HCT116 (cell line): ENCODE results near the gene RASL10A. TPM values are rescaled to one million over a fixed set of nuclear protein-coding genes. Genes with fewer than 3 reads are reported as not detected.

Experiments used
- ATAC-seq: fragments of 200-7000 bp; cut with Tn5 transposase; 2 replicates; pipeline ENCODE4 v1.9.1; 2020; ENCODE audit warnings: mild to moderate bottlenecking, moderate library complexity
- BruUV-seq: library from RNA; stranded (reverse); fragments of 400-500 nt; replicated peaks from 2 replicates; lab custom pipeline; 2021; lab: Mats Ljungman, UMichigan
- CTCF ChIA-PET: fragments of 300-600 bp; sonication (Branson Sonifier 250); formaldehyde crosslinking; loops from one replicate; lab custom pipeline; 2021; ENCODE audit warnings: antibody characterized with exemption; lab: Charles Lee
- POLR2A ChIA-PET: fragments of 300-600, 350-600 bp; sonication (Branson Sonifier 250); formaldehyde crosslinking; loops from one replicate; lab custom pipeline; 2021; ENCODE audit warnings: antibody characterized with exemption; lab: Charles Lee
- RAD21 ChIA-PET, 2 experiments: fragments of 300-600 bp; sonication (Branson Sonifier 250); formaldehyde crosslinking; loops; one replicate each; lab custom pipeline; 2023; ENCODE audit warnings: low total read pairs in 2 of 2; ENCODE audit not compliant: uncharacterized antibody in 2 of 2, unreplicated experiment in 2 of 2, low non-redundant PET in 1 of 2; lab: Charles Lee
- DNase-seq: peaks from one replicate; pipeline ENCODE4 v3.0.0-alpha.2; 2010; ENCODE audit warnings: low read depth, low spot score
- H2AFZ ChIP-seq: fragments of 200-600 bp; shearing (Covaris generic), sonication (generic); 2 replicates; pipeline ENCODE4 v1.6.1; 2017; ENCODE audit warnings: low read depth, mixed run types, mixed read lengths, antibody characterized with exemption, low read length; ENCODE audit not compliant: poor library complexity, severe bottlenecking
- H3K27ac ChIP-seq: 2 replicates; pipeline ENCODE4 v1.5.1; 2012; ENCODE audit warnings: low read depth, low read length
- H3K27me3 ChIP-seq: fragments of 200-600 bp; sonication (generic); 2 replicates; pipeline ENCODE4 v1.6.1; 2016; ENCODE audit warnings: mixed run types, low read length, mixed read lengths; ENCODE audit not compliant: insufficient read depth
- H3K36me3 ChIP-seq, 2 experiments: fragments of 200-500 bp in 1 of 2; fragments of 200-600 bp in 1 of 2; sonication (Bioruptor generic) in 1 of 2; sonication (generic) in 1 of 2; 2 replicates each; pipeline versions ENCODE4 v1.5.1 to v1.6.1; 2014 to 2016; ENCODE audit warnings: low read length in 2 of 2, inconsistent platforms in 1 of 2, mixed read lengths in 1 of 2, mixed run types in 1 of 2; ENCODE audit not compliant: insufficient read depth in 2 of 2, control insufficient read depth in 1 of 2
- H3K4me1 ChIP-seq, 2 experiments: fragments of 200-600 bp in 1 of 2; sonication (generic) in 1 of 2; 2 replicates each; pipeline versions ENCODE4 v1.5.1 to v1.6.1; 2012 to 2017; ENCODE audit warnings: low read length in 2 of 2, inconsistent platforms in 1 of 2, mild to moderate bottlenecking in 1 of 2, mixed read lengths in 1 of 2, mixed run types in 1 of 2, moderate library complexity in 1 of 2; ENCODE audit not compliant: insufficient read depth in 2 of 2, control insufficient read depth in 1 of 2
- H3K4me2 ChIP-seq: fragments of 200-600 bp; sonication (generic); 2 replicates; pipeline ENCODE4 v1.6.1; 2017; ENCODE audit warnings: mixed run types, low read length, mixed read lengths
- H3K4me3 ChIP-seq, 2 experiments: fragments of 200-600 bp in 1 of 2; sonication (generic) in 1 of 2; replicated peaks in 1 of 2; 2 replicates each; pipeline ENCODE4 v1.5.1; 2011 to 2016; ENCODE audit warnings: low read length in 2 of 2, control low read depth in 1 of 2, low read depth in 1 of 2, mild to moderate bottlenecking in 1 of 2, mixed read lengths in 1 of 2, mixed run types in 1 of 2
- H3K79me2 ChIP-seq: fragments of 200-600 bp; sonication (generic); 2 replicates; pipeline ENCODE4 v1.6.1; 2017; ENCODE audit warnings: mild to moderate bottlenecking, mixed run types, low read length, moderate library complexity, mixed read lengths; ENCODE audit not compliant: insufficient read depth
- H3K9ac ChIP-seq: fragments of 200-600 bp; sonication (generic); 2 replicates; pipeline ENCODE4 v1.6.1; 2016; ENCODE audit warnings: low read length, mixed read lengths
- H3K9me2 ChIP-seq: fragments of 200-600 bp; sonication (generic), shearing (Covaris generic); 2 replicates; pipeline ENCODE4 v1.6.1; 2017; ENCODE audit warnings: mixed run types, mild to moderate bottlenecking, moderate library complexity; ENCODE audit not compliant: insufficient read depth
- H3K9me3 ChIP-seq, 2 experiments: fragments of 200-500 bp in 1 of 2; fragments of 200-600 bp in 1 of 2; sonication (Bioruptor generic) in 1 of 2; sonication (generic) in 1 of 2; 2 replicates each; pipeline ENCODE4 v1.6.1; 2014 to 2017; ENCODE audit warnings: low read length in 2 of 2, mixed read lengths in 2 of 2, inconsistent platforms in 1 of 2, low read depth in 1 of 2, mild to moderate bottlenecking in 1 of 2, mixed run types in 1 of 2, moderate library complexity in 1 of 2; ENCODE audit not compliant: control insufficient read depth in 1 of 2, insufficient read depth in 1 of 2
- H4K20me1 ChIP-seq: fragments of 200-600 bp; sonication (generic), shearing (Covaris generic); 2 replicates; pipeline ENCODE4 v1.6.1; 2017; ENCODE audit warnings: mixed run types, mild to moderate bottlenecking, moderate library complexity; ENCODE audit not compliant: insufficient read depth
- CBX3 ChIP-seq: IDR thresholded peaks from 2 replicates; pipeline ENCODE4 v1.6.1; 2012; ENCODE audit warnings: low read depth
- CEBPB ChIP-seq: IDR thresholded peaks from 2 replicates; pipeline ENCODE4 v1.6.1; 2012; ENCODE audit warnings: low read depth
- CTCF ChIP-seq, 3 experiments: fragments of 200-600 bp in 1 of 3; sonication (generic) in 1 of 3; IDR thresholded peaks in 2 of 3; conservative IDR thresholded peaks in 1 of 3; 2 replicates each; pipeline ENCODE4 v1.5.1; 2012 to 2017; ENCODE audit warnings: low read depth in 2 of 3, low read length in 2 of 3, antibody characterized with exemption in 1 of 3, borderline replicate concordance in 1 of 3, control low read depth in 1 of 3, mild to moderate bottlenecking in 1 of 3, mixed read lengths in 1 of 3, mixed run types in 1 of 3, moderate library complexity in 1 of 3; ENCODE audit not compliant: insufficient read depth in 1 of 3
- EGR1 ChIP-seq: IDR thresholded peaks from 2 replicates; pipeline ENCODE4 v1.6.1; 2012; ENCODE audit warnings: low read depth
- EZH2phosphoT487 ChIP-seq: fragments of 200-600 bp; IDR thresholded peaks from 2 replicates; pipeline ENCODE4 v1.6.1; 2018; ENCODE audit warnings: antibody characterized with exemption, borderline replicate concordance
- JUND ChIP-seq: IDR thresholded peaks from 2 replicates; pipeline ENCODE4 v1.6.1; 2012
- POLR2A ChIP-seq: IDR thresholded peaks from 2 replicates; pipeline ENCODE4 v1.7.0; 2011; ENCODE audit warnings: borderline replicate concordance; ENCODE audit not compliant: insufficient read depth, insufficient read length; ENCODE audit errors: extremely low read depth
- POLR2AphosphoS5 ChIP-seq: IDR thresholded peaks from 2 replicates; pipeline ENCODE4 v1.6.1; 2011; ENCODE audit warnings: mild to moderate bottlenecking, low read depth, low read length, moderate library complexity
- RAD21 ChIP-seq: IDR thresholded peaks from 2 replicates; pipeline ENCODE4 v1.6.1; 2012; ENCODE audit warnings: low read depth, mild to moderate bottlenecking
- SP1 ChIP-seq: IDR thresholded peaks from 2 replicates; pipeline ENCODE4 v1.6.1; 2012; ENCODE audit warnings: low read depth
- SRF ChIP-seq: IDR thresholded peaks from 2 replicates; pipeline ENCODE4 v1.6.1; 2012; ENCODE audit warnings: low read depth
- TCF7L2 ChIP-seq: IDR thresholded peaks from 2 replicates; pipeline ENCODE4 v1.7.0; 2011; ENCODE audit warnings: borderline replicate concordance, inconsistent platforms; ENCODE audit not compliant: insufficient read depth, insufficient read length; ENCODE audit errors: extremely low read depth
- ZBTB33 ChIP-seq: IDR thresholded peaks from 2 replicates; pipeline ENCODE4 v1.6.1; 2011; ENCODE audit warnings: mild to moderate bottlenecking, low read length, moderate library complexity; ENCODE audit not compliant: insufficient replicate concordance; ENCODE audit errors: extremely low read depth
- ZFX ChIP-seq: fragments of 450-650 bp; IDR thresholded peaks from 2 replicates; pipeline ENCODE4 v1.6.1; 2017
- ZNF274 ChIP-seq: fragments of 200-500 bp; sonication (Bioruptor generic); IDR thresholded peaks from 2 replicates; pipeline ENCODE4 v1.6.1; 2014; ENCODE audit warnings: mild to moderate bottlenecking, low read depth, low read length, inconsistent platforms
- intact Hi-C: fragments of 100-400 bp; cut with micrococcal nuclease; formaldehyde crosslinking; loops from 2 replicates; pipeline ENCODE4 v1.10.0; 2022
- total RNA-seq: library from RNA; stranded (reverse); gene quantifications from one replicate; pipeline ENCODE4 v1.2.1, GENCODE V29; 2021; ENCODE audit not compliant: unreplicated experiment
- TF ChIP-seq, protein P1 (sequence below): IDR thresholded peaks from 2 replicates; pipeline ENCODE4 v1.6.1; 2012

RASL10A gene
- total RNA-seq, 1 experiment from 2014 or later, result 0.96 TPM

GRCh38 chr22:29325785-29326315 is 10.4 kb upstream of the RASL10A start:
- CTCF ChIA-PET, result interaction anchor here (1.3 to 1.9 kb wide), 2 partner anchors 13 to 15 kb away, joined by 3 to 7 read pairs; no protein-coding TSS in a partner anchor
- Histone ChIP-seq H4K20me1 (no peaks in the 10 kb centered on the region), H3K36me3 (peaks cover 0 to 10% of the 10 kb centered on the region in 2 experiments; a peak in 1 of 4 replicates), H3K9me3 (no peaks in the 10 kb centered on the region), H3K27ac (no peak overlapping the region), H3K79me2 (no peaks in the 10 kb centered on the region), H3K4me2 (no peak overlapping the region), H3K27me3 (no peaks in the 10 kb centered on the region), H3K9ac (no peak overlapping the region), H3K4me1 (peaks cover 0 to 7% of the 10 kb centered on the region in 2 experiments; a peak in 2 of 4 replicates), H2AFZ (no peak overlapping the region), H3K4me3 (no peak overlapping the region), H3K9me2 (no peaks in the 10 kb centered on the region)
- POLR2A ChIA-PET, result no interaction called here
- RAD21 ChIA-PET, result no interaction called here
- no TSS peak for BruUV-seq
- no peak for TF ChIP-seq POLR2AphosphoS5
- no peak for TF ChIP-seq POLR2A
- TF ChIP-seq CBX3, result no peak
- TF ChIP-seq JUND, result no peak
- no peak for TF ChIP-seq ZNF274
- TF ChIP-seq ZFX, result no peak
- TF ChIP-seq TCF7L2, result no peak
- no peak for TF ChIP-seq CEBPB
- TF ChIP-seq, protein P1, sequence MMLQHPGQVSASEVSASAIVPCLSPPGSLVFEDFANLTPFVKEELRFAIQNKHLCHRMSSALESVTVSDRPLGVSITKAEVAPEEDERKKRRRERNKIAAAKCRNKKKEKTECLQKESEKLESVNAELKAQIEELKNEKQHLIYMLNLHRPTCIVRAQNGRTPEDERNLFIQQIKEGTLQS, result no peak
- no peak for TF ChIP-seq EZH2phosphoT487
- no peak for DNase-seq
- ATAC-seq, result no peak
- intact Hi-C loops, result no loop called here

DNA sequence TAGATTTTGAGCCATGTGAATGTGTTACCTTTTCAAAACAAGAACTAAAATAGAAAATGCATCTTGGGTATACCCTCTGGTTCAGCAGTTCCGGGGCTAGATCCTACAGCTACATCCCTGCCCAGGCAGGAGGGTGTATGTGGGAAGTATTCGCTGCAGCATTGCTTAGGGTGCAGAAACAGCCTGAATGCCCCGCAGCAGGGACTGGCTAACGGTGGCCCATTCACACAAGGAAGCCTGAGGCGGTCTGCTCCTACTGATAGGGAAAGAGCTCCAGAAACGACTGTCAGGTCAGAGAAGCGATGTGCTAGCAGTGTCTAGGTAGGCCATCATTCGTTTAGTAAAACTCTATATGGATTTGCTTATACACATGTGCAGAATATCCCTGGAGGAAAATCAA is 9.9 kb upstream of the RASL10A start:
- intact Hi-C loops, result no loop called here
- RAD21 ChIA-PET, result no interaction called here
- POLR2A ChIA-PET, result no interaction called here
- H3K9me3 ChIP-seq, result no peaks in the 10 kb centered on the region
- H3K9ac ChIP-seq, result no peak overlapping the region
- H3K4me1 ChIP-seq, result peaks cover 0 to 12% of the 10 kb centered on the region in 2 experiments; a peak in 2 of 4 replicates
- no peak overlapping the region for H3K4me3 ChIP-seq
- ATAC-seq, result no peak
- no peak overlapping the region for H2AFZ ChIP-seq
- no peaks in the 10 kb centered on the region for H4K20me1 ChIP-seq
- BruUV-seq, result TSS peak; percentile 19
- H3K79me2 ChIP-seq, result no peaks in the 10 kb centered on the region
- DNase-seq, result no peak
- no peaks in the 10 kb centered on the region for H3K27me3 ChIP-seq
- no peaks in the 10 kb centered on the region for H3K9me2 ChIP-seq
- no peak for TF ChIP-seq POLR2A
- no peak for TF ChIP-seq ZBTB33
- TF ChIP-seq JUND, result no peak
- no peak for TF ChIP-seq RAD21
- no peak for TF ChIP-seq CBX3
- no peak for TF ChIP-seq CTCF (IDR thresholded peaks at IDR 0.05 in 2 of 3, conservative IDR thresholded peaks at IDR 0.05 in 1 of 3; ENCODE audit: borderline replicate concordance in 1 of 3, insufficient read depth in 1 of 3, low read depth in 2 of 3, low read length in 2 of 3)
- no peak for TF ChIP-seq ZFX
- TF ChIP-seq EGR1, result no peak
- TF ChIP-seq SP1, result no peak
- TF ChIP-seq SRF, result no peak
- TF ChIP-seq, all 23 proteins: peak for 0
- Histone ChIP-seq H3K4me2 (no peak overlapping the region), H3K36me3 (peaks cover 0 to 8% of the 10 kb centered on the region in 2 experiments; a peak in 1 of 4 replicates), H3K27ac (no peak overlapping the region)
- CTCF ChIA-PET, result interaction anchor here (1.3 to 1.9 kb wide), 2 partner anchors 12 to 14 kb away, joined by 3 to 7 read pairs; no protein-coding TSS in a partner anchor
